HUES6 (cell line): Measurements from ENCODE around the gene USP24.

Experiments used
- H3K27ac ChIP-seq: 2 replicates; pipeline ENCODE4 v1.7.0; 2013; ENCODE audit warnings: low read depth, mild to moderate bottlenecking, low read length, inconsistent platforms
- H3K27me3 ChIP-seq: 2 replicates; pipeline ENCODE4 v1.6.1; 2013; ENCODE audit warnings: low read length; ENCODE audit not compliant: control insufficient read depth, insufficient read depth
- H3K36me3 ChIP-seq: 2 replicates; pipeline ENCODE4 v1.6.1; 2013; ENCODE audit warnings: low read length; ENCODE audit not compliant: control insufficient read depth, insufficient read depth
- H3K4me1 ChIP-seq: 2 replicates; pipeline ENCODE4 v1.6.1; 2013; ENCODE audit warnings: low read length; ENCODE audit not compliant: control insufficient read depth, insufficient read depth
- H3K4me3 ChIP-seq: 2 replicates; pipeline ENCODE4 v1.5.1; 2013; ENCODE audit warnings: low read depth, low read length
- H3K9ac ChIP-seq: one replicate; pipeline ENCODE4 v1.6.1; 2013; ENCODE audit warnings: mild to moderate bottlenecking, low read length
- H3K9me3 ChIP-seq: 2 replicates; pipeline ENCODE4 v1.6.1; 2013; ENCODE audit warnings: low read depth, low read length; ENCODE audit not compliant: control insufficient read depth, insufficient read depth

Gene USP24

DNA sequence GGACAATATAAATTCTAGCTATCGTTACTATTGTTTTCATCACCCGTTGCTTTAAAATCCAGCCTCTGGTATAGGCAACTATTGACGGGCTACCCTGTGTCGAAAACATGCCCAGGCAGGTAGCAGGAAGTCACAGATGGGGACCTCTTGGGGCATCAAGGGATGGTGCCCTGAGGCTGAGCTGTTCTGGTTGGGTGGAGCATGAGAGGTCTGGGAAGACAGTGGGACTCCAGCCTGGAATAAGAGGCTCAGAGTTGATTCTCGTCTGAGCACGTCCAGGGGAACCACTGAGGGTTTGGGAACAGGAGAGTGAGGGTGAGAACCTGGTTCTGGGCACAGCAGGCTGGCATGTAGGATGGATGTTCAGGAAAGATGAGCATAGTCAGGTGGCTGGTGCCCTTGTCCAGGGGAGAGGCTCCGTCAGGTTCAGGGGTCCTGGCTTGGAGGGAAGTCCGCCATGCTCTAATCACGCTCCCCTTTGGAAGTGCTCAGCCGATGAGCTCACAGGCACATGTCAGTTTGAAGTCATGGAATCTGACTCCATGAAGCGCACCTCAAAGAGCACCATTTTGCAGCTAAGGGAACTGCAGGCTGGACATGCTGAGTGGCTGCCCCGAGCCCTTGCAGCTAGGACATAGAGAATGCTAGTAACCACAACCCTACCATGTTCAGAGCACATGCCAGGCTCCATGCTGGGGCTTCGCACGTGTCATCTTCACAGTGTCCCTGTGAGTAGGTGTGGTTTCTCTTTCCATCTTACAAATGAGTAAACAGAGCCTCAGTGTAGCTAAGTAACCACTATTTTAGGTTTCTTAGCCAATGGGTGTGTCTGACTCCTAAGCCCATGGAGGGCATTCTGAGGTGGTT, 154.8 kb downstream of the USP24 start:
- Histone ChIP-seq H3K36me3 (peaks cover 96% of the 10 kb centered on the region), H3K4me1 (no peaks in the 10 kb centered on the region)

DNA sequence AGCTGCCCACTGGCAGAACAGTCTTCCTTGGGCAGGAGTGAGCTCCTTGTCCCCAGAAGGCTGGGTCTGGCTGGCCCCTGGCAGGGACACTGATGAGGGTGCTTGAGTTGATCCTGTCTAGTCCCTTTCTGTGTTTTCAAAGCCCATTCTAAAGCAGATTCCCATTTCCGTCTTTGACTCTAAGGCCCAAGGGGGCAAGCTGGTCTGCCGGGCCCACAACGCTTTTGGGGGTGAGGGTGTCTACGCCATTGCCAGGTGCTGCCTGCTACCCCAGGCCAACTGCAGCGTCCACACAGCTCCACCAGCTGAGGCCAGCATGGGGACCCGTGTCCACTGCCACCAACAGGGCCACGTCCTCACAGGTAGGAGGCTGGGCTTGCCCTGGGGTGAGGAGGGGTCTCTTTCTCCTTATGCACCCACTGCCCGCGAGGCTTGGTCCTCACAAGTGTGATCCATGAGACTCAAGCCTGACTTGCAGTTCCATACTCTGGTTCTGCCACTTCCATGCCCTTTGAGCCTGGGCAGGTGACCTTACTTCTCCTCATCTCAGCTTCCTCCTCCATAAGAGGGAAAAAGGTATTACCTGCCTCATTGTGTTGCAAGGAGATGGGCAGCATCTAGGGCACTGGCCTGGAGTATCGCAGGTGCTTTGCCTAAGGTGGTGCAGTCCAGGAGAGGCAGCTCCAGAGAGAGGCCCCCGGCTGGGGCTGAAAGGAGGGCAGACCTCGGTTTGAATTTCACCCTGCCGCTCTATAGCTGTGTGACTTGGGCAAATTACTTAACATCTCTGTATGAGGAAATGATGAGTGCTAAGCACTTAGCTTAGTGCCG, 155.6 kb downstream of the USP24 start:
- Histone ChIP-seq H3K4me3 (no peak overlapping the region), H3K4me1 (no peaks in the 10 kb centered on the region), H3K9ac (no peak overlapping the region), H3K27me3 (no peaks in the 10 kb centered on the region), H3K36me3 (peaks cover 94% of the 10 kb centered on the region), H3K9me3 (no peaks in the 10 kb centered on the region), H3K27ac (no peak overlapping the region)

More for the DNA sequence above, 154.8 kb downstream of the USP24 start:
- no peak overlapping the region for H3K9ac ChIP-seq
- H3K9me3 ChIP-seq = no peaks in the 10 kb centered on the region
- H3K27ac ChIP-seq = no peak overlapping the region
- no peak overlapping the region for H3K4me3 ChIP-seq
- no peaks in the 10 kb centered on the region for H3K27me3 ChIP-seq

- no peak overlapping the region for H3K27ac ChIP-seq
- H3K9me3 ChIP-seq = no peaks in the 10 kb centered on the region
- H3K27me3 ChIP-seq = no peaks in the 10 kb centered on the region
- H3K36me3 ChIP-seq = peaks cover 93% of the 10 kb centered on the region
- no peaks in the 10 kb centered on the region for H3K4me1 ChIP-seq
- no peak overlapping the region for H3K9ac ChIP-seq
- H3K4me3 ChIP-seq = no peak overlapping the region
These were observed 157.2 kb downstream of the USP24 start for GRCh38 chr1:55057956-55058298.

DNA sequence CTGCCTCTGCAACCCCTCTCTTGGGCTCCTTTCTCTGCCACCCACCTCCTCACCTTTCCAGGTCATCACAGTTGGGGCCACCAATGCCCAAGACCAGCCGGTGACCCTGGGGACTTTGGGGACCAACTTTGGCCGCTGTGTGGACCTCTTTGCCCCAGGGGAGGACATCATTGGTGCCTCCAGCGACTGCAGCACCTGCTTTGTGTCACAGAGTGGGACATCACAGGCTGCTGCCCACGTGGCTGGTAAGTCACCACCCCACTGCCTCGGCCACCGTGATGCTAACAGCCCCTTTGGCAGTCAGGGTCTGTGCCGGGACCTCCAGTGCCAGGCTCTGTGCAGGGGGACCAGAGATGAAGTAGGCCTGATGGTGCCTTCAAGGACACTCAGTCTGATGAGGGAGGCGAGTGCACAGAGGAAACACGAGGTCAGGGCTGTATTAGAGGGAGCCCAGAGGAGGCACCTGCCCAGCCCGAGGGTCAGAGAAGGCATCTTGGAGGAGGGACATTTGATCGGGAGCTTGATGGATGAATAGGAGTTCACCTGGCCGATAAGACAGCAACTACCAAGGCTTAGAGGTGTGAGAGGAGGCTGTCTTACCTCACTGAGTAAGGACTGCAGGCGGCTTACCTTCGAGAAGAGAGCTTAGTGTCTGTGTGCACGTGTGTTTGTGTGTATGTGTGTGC, 157.8 kb downstream of the USP24 start:
- no peak overlapping the region for H3K27ac ChIP-seq
- no peaks in the 10 kb centered on the region for H3K27me3 ChIP-seq
- no peak overlapping the region for H3K4me3 ChIP-seq
- no peak overlapping the region for H3K9ac ChIP-seq
- no peaks in the 10 kb centered on the region for H3K9me3 ChIP-seq
- H3K4me1 ChIP-seq = no peaks in the 10 kb centered on the region
- peaks cover 93% of the 10 kb centered on the region for H3K36me3 ChIP-seq

DNA sequence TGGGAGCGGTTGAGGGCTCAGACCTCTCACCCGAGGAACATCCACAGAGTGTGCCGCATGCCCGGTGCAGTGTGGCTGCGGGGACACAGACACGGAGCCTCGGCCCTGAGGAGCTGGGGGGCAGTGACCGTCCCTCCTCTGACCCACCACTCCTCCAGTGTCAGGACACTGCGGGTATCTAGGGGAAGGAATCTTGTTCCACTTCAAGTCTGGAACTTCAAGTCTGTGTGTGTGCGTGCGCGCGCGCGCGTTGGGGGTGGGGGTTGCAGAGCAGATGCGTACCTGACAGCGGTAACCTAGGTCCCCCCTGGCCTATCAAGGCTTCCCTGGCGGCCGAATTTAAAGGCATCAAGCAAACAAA, 158.6 kb downstream of the USP24 start:
- peaks cover 93% of the 10 kb centered on the region for H3K36me3 ChIP-seq
- H3K9ac ChIP-seq = no peak overlapping the region
- H3K4me1 ChIP-seq = no peaks in the 10 kb centered on the region
- no peaks in the 10 kb centered on the region for H3K27me3 ChIP-seq
- H3K9me3 ChIP-seq = no peaks in the 10 kb centered on the region
- no peak overlapping the region for H3K4me3 ChIP-seq
- no peak overlapping the region for H3K27ac ChIP-seq

DNA sequence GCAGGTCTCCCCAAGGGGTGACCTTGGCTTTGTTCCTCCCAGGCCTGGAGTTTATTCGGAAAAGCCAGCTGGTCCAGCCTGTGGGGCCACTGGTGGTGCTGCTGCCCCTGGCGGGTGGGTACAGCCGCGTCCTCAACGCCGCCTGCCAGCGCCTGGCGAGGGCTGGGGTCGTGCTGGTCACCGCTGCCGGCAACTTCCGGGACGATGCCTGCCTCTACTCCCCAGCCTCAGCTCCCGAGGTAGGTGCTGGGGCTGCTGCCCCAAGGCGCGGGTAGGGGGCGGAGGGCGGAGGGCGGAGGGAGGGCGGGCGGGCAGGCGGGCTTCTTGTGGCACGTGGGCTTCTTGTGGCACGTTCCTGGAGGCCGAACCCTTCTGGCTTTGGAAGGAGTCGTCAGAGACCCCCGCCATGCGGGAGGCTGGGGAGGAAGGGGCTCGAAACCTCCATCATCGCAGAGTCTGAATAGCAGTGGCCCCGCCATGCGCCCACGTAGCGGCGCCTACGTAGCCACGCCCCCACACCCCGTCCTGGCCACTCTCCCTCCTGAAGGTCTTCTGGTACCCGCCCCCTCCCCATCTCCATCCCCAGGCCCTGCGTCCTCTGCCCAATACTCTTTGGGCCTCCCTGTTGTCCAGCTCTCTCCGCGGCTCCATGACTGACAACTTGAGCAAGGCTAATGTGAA, 159.1 kb downstream of the USP24 start:
- Histone ChIP-seq H3K4me1 (no peaks in the 10 kb centered on the region), H3K27ac (no peak overlapping the region), H3K4me3 (no peak overlapping the region), H3K27me3 (no peaks in the 10 kb centered on the region), H3K36me3 (peaks cover 93% of the 10 kb centered on the region), H3K9ac (no peak overlapping the region), H3K9me3 (no peaks in the 10 kb centered on the region)

DNA sequence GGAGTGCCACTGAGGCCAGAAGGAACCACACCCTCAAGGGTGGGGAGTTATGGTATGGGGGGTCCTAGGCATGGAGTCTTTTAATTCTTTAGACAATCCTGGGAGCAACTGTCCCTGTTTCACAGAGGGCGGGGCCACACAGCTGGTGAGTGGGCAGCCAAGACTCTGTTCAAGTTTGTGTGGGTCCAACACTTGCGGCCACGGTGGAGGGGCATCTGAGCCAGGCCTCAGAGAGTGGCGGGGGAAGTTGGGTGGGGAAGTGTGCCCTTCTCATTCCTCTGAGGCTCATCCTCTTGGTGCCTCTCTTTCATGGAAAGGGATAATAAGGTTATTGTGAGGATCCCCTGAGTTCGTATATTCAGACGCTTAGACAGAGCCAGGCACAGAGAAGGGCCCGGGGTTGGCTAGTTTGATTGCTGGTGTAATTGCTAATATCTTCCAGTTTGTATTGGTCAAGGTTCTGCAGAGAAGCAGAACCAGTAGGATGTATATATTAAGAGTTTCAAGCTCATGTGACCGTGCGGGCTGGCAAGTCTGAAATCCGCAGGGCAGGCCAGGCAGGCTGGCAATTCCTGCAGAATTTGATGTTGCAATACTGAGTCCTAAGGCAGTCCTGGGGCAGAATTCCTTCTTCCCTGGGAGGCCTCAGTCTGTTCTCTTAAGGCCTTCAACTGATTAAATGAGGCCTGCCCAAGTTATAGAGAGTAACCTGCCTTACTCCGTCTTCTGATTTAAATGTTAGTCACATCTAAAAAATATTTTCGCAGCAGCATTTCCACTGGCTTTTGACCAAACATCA, 159.9 kb downstream of the USP24 start:
- Histone ChIP-seq H3K9me3 (no peaks in the 10 kb centered on the region), H3K4me1 (no peaks in the 10 kb centered on the region), H3K27me3 (no peaks in the 10 kb centered on the region), H3K9ac (no peak overlapping the region), H3K27ac (no peak overlapping the region), H3K4me3 (no peak overlapping the region), H3K36me3 (peaks cover 92% of the 10 kb centered on the region)

GRCh38 chr1:55054396-55054795, 160.8 kb downstream of the USP24 start:
- H3K9ac ChIP-seq = no peak overlapping the region
- no peak overlapping the region for H3K27ac ChIP-seq
- no peaks in the 10 kb centered on the region for H3K9me3 ChIP-seq
- peaks cover 92% of the 10 kb centered on the region for H3K36me3 ChIP-seq
- H3K4me3 ChIP-seq = no peak overlapping the region
- no peaks in the 10 kb centered on the region for H3K4me1 ChIP-seq
- no peaks in the 10 kb centered on the region for H3K27me3 ChIP-seq

GRCh38 chr1:55053265-55053954, 161.8 kb downstream of the USP24 start:
- no peaks in the 10 kb centered on the region for H3K4me1 ChIP-seq
- H3K4me3 ChIP-seq = no peak overlapping the region
- no peak overlapping the region for H3K27ac ChIP-seq
- no peak overlapping the region for H3K9ac ChIP-seq
- H3K36me3 ChIP-seq = peaks cover 92% of the 10 kb centered on the region
- H3K27me3 ChIP-seq = no peaks in the 10 kb centered on the region
- H3K9me3 ChIP-seq = no peaks in the 10 kb centered on the region
